NCI-H2081 treated with DMSO at 0.1 percent for 48 hours (cell line): Measurements from ENCODE around the gene USP5.

ENCODE experiments used
- DNase-seq: peaks from one replicate; lab custom pipeline; 2025; lab: John Stamatoyannopoulos, UW

The USP5 gene

GRCh38 chr12:6912164-6912935, 60.4 kb downstream of the USP5 start:
- no peak for DNase-seq

- DNase-seq: no peak
These were observed 62.4 kb downstream of the USP5 start, which contains the start of gene ENO2 for GRCh38 chr12:6914246-6914946. Gene ENO2, plus strand, starts transcription at chr12:6914580. Its CDS starts 1,253 bp downstream, at chr12:6915833.

GRCh38 chr12:6914947-6915788, 63.2 kb downstream of the USP5 start:
- no peak for DNase-seq

GRCh38 chr12:6915789-6916285, 63.9 kb downstream of the USP5 start:
- no peak for DNase-seq
